IPS DF 6.9 (cell line): Measurements from ENCODE around the gene DHRS3.

Experiments
- DNase-seq: peaks from one replicate; pipeline ENCODE4 v3.0.0-alpha.2; 2013; ENCODE audit warnings: low read depth, low spot score
- H3K27ac ChIP-seq: one replicate; pipeline ENCODE4 v1.5.1; 2013; ENCODE audit warnings: low read length, control low read depth
- H3K27me3 ChIP-seq: 2 replicates; pipeline ENCODE4 v1.6.1; 2013; ENCODE audit warnings: mild to moderate bottlenecking, low read length; ENCODE audit not compliant: control insufficient read depth, insufficient read depth
- H3K36me3 ChIP-seq: 2 replicates; pipeline ENCODE4 v1.6.1; 2013; ENCODE audit warnings: low read length; ENCODE audit not compliant: control insufficient read depth, insufficient read depth
- H3K4me1 ChIP-seq: 2 replicates; pipeline ENCODE4 v1.6.1; 2013; ENCODE audit warnings: low read length; ENCODE audit not compliant: control insufficient read depth, insufficient read depth
- H3K4me3 ChIP-seq: 2 replicates; pipeline ENCODE4 v1.5.1; 2013; ENCODE audit warnings: mild to moderate bottlenecking, low read length
- H3K9me3 ChIP-seq: 2 replicates; pipeline ENCODE4 v1.6.1; 2013; ENCODE audit warnings: low read length, inconsistent platforms; ENCODE audit not compliant: control insufficient read depth, insufficient read depth
- WGBS: extraction: QIAGEN DNeasy Blood & Tissue Kit; methylation state at CpG from one replicate; pipeline ENCODE4 v1.1.7; 2013; ENCODE audit warnings: mixed read lengths, missing lambda C conversion rate; ENCODE audit not compliant: insufficient read length, insufficient coverage; 5-methylcytosine and 5-hydroxymethylcytosine counted together

DHRS3 gene

GRCh38 chr1:12637693-12638092, 19.7 kb upstream of the DHRS3 start:
- Histone ChIP-seq H3K36me3 (no peaks in the 10 kb centered on the region), H3K4me3 (no peak overlapping the region), H3K27ac (no peak overlapping the region), H3K27me3 (no peaks in the 10 kb centered on the region), H3K4me1 (0 out of 2 replicates have a peak, but pooled peaks cover 1% of the 10 kb centered on the region), H3K9me3 (peaks cover 4% of the 10 kb centered on the region; the same call in 1 of the 2 replicates)
- DNase-seq = no peak
- no CpG with 5 or more reads among the region's 8 CpGs for WGBS

DNA sequence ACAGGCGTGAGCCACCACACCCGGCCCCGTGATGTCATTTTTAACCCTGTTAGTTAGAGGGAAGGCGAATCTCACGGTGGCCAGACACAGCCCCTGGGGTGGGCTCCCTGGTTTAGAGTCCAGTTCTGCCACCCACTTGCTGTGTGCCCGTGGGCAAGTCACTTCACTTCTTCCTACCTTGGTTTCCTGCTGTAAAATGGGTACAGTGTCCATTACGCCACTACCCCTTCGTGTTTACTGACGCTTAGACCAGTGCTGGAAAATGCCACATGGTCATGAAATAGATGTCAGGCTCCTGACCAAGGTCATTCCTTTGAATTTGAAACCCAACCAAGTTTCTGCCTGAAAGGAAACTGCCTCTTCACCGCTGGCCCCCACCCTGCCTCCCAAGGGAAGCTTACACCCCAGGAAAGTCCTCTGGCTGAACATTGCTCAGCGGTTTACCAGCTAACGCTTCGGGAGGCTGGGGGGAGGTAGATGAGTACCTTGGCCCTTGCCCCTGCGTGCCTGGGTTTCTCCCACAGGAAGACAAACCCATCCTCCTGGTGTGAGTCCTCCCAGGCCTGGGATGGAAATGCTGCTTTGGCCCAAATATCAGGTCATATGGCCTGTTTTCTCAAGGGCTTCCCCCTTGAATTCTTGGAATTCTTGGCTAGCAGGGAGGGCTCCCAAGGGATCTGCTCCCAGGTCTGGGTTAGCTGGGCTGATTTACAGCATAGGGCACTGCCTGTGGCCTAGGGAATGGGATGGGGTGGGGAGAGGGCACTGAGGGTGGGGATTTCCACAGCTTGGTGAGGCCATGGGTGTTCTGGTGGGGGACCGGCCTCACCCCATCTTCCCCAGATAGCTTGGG, 18.3 kb upstream of the DHRS3 start:
- no CpG with 5 or more reads among the region's 15 CpGs for WGBS
- no peak for DNase-seq
- no peaks in the 10 kb centered on the region for H3K27me3 ChIP-seq
- H3K4me3 ChIP-seq = no peak overlapping the region
- no peaks in the 10 kb centered on the region for H3K36me3 ChIP-seq
- H3K4me1 ChIP-seq = 0 out of 2 replicates have a peak, but pooled peaks cover 1% of the 10 kb centered on the region
- H3K9me3 ChIP-seq = peaks cover 4% of the 10 kb centered on the region; the same call in 1 of the 2 replicates
- H3K27ac ChIP-seq = no peak overlapping the region

- DNase-seq = no peak
- Histone ChIP-seq H3K27ac (no peak overlapping the region), H3K27me3 (no peaks in the 10 kb centered on the region), H3K36me3 (no peaks in the 10 kb centered on the region), H3K4me3 (no peak overlapping the region), H3K4me1 (peaks cover 6% of the 10 kb centered on the region), H3K9me3 (peaks cover 4% of the 10 kb centered on the region; the same call in 1 of the 2 replicates)
- no CpG with 5 or more reads among the region's 18 CpGs for whole genome bisulfite sequencing
Observed at GRCh38 chr1:12634696-12635202, 16.7 kb upstream of the DHRS3 start.

- Histone ChIP-seq H3K27ac (no peak overlapping the region), H3K4me3 (no peak overlapping the region), H3K27me3 (no peaks in the 10 kb centered on the region), H3K9me3 (no peaks in the 10 kb centered on the region), H3K36me3 (no peaks in the 10 kb centered on the region), H3K4me1 (peaks cover 7% of the 10 kb centered on the region)
- DNase-seq = no peak
- WGBS = no CpG with 5 or more reads among the region's 8 CpGs
Observed at GRCh38 chr1:12634156-12634555, 16.1 kb upstream of the DHRS3 start.

DNA sequence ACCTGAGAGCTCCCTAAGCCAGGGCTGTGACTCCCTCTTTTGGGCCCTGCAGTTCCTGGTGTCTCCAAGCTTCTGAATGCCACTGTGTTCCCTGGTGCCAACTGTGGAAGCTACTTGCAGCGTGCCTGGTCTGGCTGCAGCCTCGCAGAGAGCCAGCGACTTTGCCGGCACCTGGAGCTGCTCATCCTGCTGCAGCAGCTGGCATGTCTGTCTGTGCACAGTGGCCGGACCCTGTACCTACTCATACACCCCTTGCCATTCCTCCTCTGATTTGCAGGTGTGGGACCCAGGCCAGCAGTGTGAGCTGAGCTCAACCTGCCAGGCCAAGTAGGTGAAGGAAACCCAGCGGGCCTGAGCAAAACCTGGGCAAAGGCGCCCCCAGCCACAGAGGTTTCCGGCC, 13.6 kb upstream of the DHRS3 start:
- DNase-seq = no peak
- Histone ChIP-seq H3K27ac (no peak overlapping the region), H3K27me3 (no peaks in the 10 kb centered on the region), H3K4me3 (no peak overlapping the region), H3K9me3 (no peaks in the 10 kb centered on the region), H3K4me1 (peaks cover 8% of the 10 kb centered on the region), H3K36me3 (no peaks in the 10 kb centered on the region)
- WGBS = no CpG with 5 or more reads among the region's 8 CpGs

DNA sequence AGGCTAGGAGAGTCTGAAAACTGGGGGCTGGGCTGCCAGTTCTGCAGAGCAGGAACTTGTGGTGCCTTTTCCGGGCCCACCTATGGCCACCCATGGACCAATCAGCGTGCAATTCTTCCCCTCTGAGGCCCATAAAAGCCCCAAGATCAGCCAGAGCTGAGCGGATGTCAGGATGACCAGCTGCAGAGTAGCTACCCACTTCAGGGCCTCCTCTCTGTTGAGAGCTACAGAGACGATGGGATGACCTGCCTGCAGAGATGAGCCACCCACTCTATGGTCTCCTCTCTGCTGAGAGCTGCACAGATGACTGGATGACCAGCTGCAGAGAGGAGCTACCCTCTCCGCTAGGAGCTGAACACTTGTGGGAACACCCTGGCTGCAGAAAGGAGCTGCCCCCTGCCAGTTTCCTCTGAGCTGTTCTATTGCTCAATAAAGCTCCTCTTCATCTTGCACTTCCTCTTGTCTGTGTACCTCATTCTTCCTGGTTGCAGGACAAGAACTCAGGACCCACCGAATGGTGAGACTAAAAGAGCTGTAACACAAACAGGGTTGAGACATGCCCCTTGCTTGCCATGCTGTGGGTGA, 13.0 kb upstream of the DHRS3 start:
- no peaks in the 10 kb centered on the region for H3K27me3 ChIP-seq
- no peak overlapping the region for H3K4me3 ChIP-seq
- H3K4me1 ChIP-seq = peaks cover 7% of the 10 kb centered on the region
- no peaks in the 10 kb centered on the region for H3K9me3 ChIP-seq
- H3K36me3 ChIP-seq = no peaks in the 10 kb centered on the region
- DNase-seq = no peak
- no CpG with 5 or more reads among the region's 6 CpGs for WGBS
- no peak overlapping the region for H3K27ac ChIP-seq

DNA sequence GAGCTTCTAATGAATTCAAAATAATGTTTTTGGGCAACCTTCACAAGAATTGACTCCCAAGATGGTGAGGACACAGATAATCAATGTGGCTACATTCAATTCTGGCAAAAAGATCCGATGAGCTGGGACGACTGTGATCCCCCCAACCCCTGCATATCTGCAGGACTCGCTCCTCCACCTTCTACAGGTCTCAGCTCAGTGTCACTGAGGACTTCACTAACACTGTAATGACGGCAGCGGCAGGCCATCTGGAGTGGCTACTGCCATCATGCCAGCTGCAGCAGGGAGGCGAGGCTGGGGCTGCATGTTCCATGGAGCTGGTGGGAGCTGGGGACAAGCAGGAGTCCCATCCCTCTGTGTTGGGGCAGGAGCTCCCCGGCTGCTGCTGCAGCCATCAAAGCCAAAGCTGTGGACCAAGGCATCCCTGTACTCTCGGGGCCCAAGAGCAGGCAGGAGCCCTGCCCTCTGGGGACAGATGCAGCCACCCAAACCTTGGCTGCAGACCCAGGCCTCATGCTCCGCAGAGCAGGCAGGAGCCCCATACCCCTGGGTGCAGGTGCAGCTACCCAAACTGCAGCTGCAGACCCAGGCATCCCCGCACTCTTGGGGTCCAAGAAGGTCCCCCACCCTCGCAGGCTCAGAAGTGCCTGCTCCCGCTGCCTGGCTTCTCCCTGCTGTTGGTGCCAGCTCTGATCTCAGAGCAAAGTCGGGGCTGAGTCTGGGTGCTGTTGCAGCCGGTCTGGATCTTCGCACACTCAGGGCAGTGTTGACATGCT, 12.2 kb upstream of the DHRS3 start:
- no peaks in the 10 kb centered on the region for H3K27me3 ChIP-seq
- DNase-seq = no peak
- H3K27ac ChIP-seq = peak overlapping the region; percentile 84
- H3K4me3 ChIP-seq = no peak overlapping the region
- no peaks in the 10 kb centered on the region for H3K9me3 ChIP-seq
- peaks cover 7% of the 10 kb centered on the region for H3K4me1 ChIP-seq
- no peaks in the 10 kb centered on the region for H3K36me3 ChIP-seq
- WGBS = no CpG with 5 or more reads among the region's 15 CpGs

DNA sequence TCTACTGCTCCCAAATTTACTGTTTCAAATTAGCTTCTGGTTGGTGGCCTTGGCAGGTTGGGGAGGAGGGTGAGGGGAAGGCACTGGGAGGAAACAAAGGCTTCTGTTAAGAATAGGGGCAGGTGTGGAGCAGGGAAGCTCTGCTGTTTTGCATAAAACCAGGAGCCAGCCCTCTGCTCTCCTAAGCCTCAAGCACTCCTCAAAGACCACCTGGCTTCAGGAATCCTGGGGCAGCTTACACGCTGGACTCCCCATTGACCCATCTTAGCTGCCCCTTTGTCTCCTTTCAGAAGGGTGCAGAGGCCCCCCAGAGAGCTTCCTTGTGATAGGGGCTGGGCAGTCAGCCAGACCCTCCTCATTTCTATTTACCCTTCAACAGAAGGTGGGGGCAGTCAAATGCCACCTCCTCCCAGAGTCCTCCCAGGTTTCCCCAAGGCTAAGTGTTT, 11.5 kb upstream of the DHRS3 start:
- no peak for DNase-seq
- no peak overlapping the region for H3K4me3 ChIP-seq
- no peaks in the 10 kb centered on the region for H3K27me3 ChIP-seq
- WGBS = no CpG with 5 or more reads among the region's 1 CpG
- H3K4me1 ChIP-seq = peaks cover 7% of the 10 kb centered on the region
- H3K36me3 ChIP-seq = no peaks in the 10 kb centered on the region
- H3K27ac ChIP-seq = peak overlapping the region; percentile 84
- H3K9me3 ChIP-seq = no peaks in the 10 kb centered on the region

DNA sequence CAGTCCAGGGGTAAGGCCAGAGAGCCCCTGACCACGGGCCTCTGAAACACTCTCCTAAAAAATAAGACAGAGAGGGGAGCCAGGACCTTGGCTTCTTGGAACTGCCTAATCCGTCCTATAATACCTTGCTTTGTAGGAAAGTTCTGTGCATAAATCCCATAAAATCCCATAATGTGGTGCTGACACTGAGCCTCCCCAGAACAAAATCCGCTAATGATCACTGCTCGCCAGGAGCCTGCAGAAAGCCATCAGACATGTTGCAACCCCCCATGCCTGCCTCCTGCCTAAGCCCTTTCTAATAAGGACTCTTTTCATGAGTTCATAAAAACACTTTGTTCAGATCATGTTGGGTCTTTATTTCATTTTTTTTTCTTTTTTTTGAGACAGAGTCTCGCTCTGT, 9.3 kb upstream of the DHRS3 start:
- Histone ChIP-seq H3K4me3 (no peak overlapping the region), H3K27ac (no peak overlapping the region), H3K9me3 (no peaks in the 10 kb centered on the region), H3K4me1 (peaks cover 7% of the 10 kb centered on the region), H3K27me3 (no peaks in the 10 kb centered on the region), H3K36me3 (no peaks in the 10 kb centered on the region)
- DNase-seq = no peak
- no CpG with 5 or more reads among the region's 5 CpGs for WGBS

GRCh38 chr1:12626888-12627287, 8.9 kb upstream of the DHRS3 start:
- H3K4me3 ChIP-seq = no peak overlapping the region
- peaks cover 9% of the 10 kb centered on the region for H3K4me1 ChIP-seq
- DNase-seq = no peak

More at GRCh38 chr1:12626888-12627287, 8.9 kb upstream of the DHRS3 start:
- Histone ChIP-seq H3K9me3 (no peaks in the 10 kb centered on the region), H3K27me3 (no peaks in the 10 kb centered on the region), H3K36me3 (no peaks in the 10 kb centered on the region), H3K27ac (no peak overlapping the region)
- WGBS = no CpG with 5 or more reads among the region's 4 CpGs
